GM19455 (cell line): ENCODE results near the gene CCL2.
"Not testable (repeated sequence)": the region's sequence is repeated elsewhere in the genome, so short reads cannot be mapped to it uniquely, and the experiment has no call there.

ENCODE experiments used
- ATAC-seq: cut with Tn5 transposase; IDR thresholded peaks from one replicate; pipeline ENCODE4 v1.9.1; 2021; ENCODE audit not compliant: unreplicated experiment

Gene CCL2

GRCh38 chr17:34254651-34255380 is at the start of gene CCL2:
TSS of gene CCL2 (plus strand) at chr17:34255285. CDS start at chr17:34255350, 65 bp downstream.
- ATAC-seq, result no peak

DNA sequence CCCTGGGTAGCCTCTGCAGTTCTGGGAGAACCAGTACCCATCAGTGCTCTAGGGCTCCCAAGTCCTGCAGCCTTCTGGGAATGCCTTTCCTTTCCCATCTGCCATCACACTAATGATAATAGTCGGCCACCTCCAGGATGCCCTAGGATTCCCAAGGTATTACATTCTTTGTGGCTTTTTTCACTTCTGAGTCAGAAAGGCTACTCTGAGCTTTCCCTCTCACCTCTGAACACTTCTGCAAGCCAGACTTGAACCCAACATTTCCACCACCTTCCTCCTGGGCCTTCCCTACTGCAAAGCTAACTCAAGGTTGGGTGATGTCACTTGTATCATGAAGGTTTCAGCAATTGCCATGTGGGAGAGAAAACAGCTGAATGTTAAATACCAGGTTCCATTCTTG is 49.7 kb upstream of the CCL2 start:
- ATAC-seq, result no peak

DNA sequence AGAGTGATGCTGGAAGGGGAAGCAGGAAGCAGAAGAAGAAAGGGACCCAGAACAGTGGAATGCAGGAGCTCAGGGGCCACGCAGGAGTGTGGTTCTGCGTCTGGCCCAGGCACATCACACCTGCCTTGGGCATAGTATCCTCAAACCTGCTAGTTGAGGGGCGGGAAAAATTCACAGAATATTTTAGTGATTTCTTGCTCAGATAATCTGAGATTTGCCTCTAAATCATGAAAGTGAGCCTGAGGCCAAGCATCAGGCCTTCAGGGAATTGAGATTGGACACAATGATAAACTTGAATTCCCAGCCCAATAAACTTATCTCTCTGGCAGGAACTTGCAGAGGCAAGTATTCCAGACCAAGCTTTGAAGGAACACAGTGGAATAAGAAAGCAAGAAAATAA is 48.5 kb upstream of the CCL2 start:
- ATAC-seq, result no peak

- no peak for ATAC-seq
These were observed 47.5 kb upstream of the CCL2 start for GRCh38 chr17:34207572-34207971.

DNA sequence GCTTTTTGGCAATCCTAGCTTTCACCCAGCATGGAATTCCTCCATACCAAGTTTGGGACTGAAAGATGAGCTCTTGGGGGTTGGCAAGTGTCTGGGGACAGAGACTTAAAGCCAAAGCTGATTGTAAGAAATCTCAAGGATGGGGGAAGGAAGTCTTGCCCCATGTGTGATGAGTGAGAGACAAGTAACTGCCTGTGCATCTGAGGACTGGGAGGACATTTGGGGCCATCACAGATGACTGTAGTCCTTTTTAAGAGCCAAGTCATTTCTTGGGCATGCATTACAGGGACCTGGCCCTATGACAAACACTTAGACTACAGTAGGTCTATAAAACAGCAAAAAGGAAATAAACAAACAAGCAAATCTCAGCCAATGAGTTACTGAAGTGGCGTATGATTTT is 36.3 kb upstream of the CCL2 start:
- no peak for ATAC-seq

- ATAC-seq, result no peak
These were observed 35.7 kb upstream of the CCL2 start for GRCh38 chr17:34219405-34219804.

DNA sequence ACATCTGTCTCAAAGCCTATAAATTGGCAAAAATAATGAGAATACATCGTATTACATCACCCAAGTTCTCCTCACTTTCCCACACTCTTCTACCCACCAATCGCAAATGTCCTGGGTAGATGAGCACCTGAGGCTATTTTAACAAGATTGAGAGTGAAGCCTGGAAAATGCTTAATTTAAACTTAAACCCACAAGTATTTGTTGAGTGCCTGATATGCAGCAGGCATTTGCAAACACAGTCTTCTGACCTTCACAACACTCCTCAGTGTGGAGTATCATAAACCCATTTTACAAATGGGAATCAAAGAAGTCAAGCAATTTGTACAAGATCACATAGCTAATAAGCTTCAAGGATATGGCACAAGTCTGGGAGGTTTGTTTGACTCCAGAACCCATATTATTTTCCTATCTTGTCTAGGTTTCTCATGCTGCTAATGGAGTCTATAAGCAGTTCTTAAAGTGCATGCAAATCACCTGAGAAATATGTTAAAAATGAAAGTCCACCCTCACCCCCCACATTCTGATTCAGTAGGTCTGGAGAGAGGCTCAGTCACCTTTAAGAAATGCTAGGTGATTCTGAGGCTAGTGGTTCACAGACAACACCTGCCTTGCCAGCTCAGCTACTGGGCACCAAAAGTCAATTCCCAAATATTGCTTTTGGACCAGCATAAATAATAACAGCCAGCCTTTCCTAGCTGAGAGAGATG is 34.9 kb upstream of the CCL2 start:
- ATAC-seq, result no peak

DNA sequence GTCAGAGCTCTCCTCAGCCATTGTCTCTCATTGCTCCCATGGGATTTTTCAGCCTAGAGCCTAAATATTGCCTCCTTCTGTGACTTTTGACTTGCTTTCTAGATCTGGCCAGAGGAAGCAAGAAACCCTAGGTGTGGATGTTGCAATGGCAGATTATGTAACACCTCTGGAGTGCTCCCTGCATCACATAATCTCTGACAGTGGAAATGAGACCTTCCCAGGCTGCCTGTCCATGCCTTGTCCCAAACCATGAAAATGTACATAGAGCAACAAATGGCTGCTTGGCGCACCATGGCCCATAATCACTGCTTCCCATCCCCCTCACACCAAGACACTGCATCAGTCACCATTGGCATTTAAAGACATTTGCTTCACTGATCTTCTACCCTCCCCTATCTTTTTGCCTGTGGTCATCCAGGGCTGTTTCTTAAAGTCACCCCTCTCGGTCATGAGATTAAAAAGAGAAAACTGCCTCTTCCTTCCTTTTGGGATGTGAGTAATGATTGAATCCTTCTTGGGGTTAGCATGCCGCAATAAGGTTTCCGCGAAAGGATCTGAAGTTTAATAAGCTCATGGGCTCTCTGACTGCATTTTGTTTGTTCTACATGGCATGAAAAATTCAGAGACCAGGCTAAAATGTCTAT is 34.2 kb upstream of the CCL2 start:
- no peak for ATAC-seq

DNA sequence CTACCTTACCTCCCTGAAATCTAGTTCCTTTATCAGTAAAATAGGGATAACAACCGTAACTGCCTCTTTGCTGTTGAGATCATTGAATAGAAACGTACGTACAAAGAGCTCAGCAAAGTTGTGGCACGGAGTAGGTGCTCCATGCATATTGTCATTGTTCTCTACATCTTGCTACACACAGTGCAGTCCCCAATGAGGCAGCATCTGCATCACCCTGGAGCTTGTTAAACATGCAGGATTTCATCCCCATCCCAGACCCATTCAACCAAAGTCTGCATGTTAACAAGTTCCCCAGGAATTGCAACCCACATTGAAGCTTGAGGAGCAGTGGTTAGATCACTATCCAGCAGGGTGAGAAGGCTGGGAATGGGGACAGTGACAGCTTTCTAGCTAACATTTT is 33.7 kb upstream of the CCL2 start:
- no peak for ATAC-seq

DNA sequence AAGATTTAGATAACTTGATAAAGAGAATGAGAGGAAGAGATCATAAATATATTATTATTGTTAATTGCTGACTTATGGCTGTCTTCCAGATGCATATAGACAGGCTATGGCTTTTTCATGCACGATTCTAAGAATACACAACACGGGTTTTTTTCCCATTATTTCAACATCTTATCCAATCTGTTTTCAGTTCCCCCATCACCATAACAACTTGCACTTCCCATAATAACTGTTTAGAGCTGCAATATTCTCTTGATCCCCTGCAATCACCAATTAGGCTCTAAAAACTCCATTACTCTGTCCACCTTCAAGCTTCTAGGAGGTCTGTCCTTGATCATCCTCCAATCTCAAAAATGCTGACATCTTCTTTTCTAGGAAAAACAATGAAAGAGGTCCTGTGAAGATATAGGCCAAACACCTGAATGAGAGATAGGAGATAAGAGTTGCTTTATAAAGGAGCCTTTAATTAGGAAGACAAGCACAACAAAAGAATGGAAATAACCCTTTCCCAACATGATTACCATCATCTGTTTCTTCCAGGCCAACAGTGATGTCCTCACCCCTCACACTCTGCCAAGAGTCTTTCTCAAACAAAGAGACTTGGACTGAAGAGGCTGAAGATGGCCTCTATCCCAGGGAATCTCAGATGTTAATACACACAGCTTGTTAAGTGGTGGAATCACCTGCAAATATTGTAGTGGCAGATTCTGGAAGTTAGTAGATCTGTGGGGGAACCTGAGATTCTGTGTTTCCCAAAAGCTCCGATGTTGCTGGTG is 32.2 kb upstream of the CCL2 start:
- no peak for ATAC-seq

DNA sequence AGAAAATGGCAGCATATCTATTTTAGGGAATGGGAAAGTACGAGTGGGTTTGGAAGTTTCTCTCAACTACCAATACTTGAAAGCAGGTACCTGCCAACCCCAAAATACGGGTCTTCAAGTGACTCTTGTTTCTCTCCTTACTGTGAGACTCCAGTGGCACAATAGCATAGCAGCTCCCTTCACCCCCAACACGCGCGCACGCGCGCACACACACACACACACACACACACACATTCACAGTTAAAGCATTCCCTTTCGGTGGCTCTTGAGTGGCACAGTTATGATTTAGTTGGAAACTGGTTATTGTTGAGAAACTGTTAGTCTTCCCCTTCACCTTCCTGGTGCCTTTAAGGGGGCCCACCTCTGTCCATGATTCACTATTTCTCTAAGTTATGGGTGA is 30.0 kb upstream of the CCL2 start:
- no peak for ATAC-seq

DNA sequence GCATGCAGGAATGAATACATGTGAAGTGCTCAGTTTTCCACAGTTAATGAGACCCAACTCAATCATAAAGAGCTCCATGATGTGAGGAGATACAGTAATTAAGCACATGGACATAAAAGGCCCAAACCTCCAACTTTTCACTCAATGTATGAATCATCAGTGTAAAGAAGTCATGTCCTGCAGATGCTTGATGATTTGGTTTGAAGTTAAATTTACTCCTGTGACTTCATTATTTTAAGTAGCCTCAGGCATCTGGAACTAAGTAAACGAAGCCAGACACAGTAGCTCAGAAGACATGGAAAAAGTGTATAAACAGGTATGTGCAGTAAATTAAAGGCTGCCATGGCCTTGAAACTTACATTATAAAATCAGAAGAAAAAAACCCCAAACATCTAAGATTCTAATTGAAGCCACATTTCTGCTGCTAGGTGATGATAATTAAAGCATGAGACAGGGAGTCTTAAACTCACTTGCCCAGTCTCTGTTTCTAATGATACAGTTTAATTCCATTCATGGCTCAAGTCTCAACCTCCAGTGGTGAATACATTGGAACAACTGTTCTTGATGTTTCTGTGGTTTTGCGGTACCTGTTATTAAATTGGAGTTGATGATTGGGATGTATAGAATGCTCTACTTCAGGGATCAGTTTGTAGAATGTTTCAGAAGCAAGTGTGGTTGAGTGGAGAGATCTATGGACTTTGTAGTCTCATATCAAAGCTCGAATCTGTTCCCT is 28.9 kb upstream of the CCL2 start:
- ATAC-seq, result no peak

- ATAC-seq, result no peak
These were observed 28.4 kb upstream of the CCL2 start for GRCh38 chr17:34226744-34227034.

- ATAC-seq, result not testable (repeated sequence)
These were observed 27.8 kb upstream of the CCL2 start for GRCh38 chr17:34227293-34227692.

- ATAC-seq, result no peak
These were observed 27.4 kb upstream of the CCL2 start for GRCh38 chr17:34227707-34228106.

- no peak for ATAC-seq
These were observed 26.3 kb upstream of the CCL2 start for GRCh38 chr17:34228781-34229180.

DNA sequence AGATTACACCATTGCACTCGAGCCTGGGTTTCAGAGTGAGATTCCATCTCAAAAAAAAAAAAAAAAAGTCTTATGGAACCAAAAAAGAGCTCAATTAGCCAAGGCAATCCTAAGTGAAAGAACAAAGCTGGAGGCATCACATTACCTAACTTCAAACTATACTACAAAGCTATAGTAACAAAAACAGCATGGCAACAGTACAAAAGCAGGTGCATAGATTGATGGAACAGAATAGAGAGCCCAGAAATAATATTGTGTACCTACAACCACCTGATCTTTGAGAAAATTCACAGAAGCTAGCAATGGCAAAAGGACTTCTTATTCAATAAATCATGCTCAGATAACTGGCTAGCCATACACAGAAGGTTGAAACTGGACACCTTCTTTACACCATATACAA is 24.7 kb upstream of the CCL2 start:
- ATAC-seq, result no peak

DNA sequence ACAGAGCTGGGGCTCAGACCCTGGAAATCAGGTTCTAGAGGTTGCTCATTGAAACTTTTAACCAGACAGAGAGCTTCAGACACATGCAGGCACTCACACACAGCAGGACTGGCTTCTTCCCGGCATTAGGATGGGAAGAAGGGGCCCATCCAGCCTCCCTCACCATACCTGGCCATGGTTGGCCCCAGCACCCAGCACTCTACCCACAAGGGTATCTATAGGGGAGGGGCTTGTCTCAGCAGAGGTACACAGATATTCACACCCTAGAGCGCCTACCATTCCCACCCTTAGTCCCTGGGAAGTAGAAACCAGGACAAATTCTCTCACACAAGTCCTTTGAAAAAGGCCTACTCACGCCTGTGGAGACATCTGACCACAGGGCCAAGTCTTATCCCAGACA is 20.5 kb upstream of the CCL2 start:
- no peak for ATAC-seq

DNA sequence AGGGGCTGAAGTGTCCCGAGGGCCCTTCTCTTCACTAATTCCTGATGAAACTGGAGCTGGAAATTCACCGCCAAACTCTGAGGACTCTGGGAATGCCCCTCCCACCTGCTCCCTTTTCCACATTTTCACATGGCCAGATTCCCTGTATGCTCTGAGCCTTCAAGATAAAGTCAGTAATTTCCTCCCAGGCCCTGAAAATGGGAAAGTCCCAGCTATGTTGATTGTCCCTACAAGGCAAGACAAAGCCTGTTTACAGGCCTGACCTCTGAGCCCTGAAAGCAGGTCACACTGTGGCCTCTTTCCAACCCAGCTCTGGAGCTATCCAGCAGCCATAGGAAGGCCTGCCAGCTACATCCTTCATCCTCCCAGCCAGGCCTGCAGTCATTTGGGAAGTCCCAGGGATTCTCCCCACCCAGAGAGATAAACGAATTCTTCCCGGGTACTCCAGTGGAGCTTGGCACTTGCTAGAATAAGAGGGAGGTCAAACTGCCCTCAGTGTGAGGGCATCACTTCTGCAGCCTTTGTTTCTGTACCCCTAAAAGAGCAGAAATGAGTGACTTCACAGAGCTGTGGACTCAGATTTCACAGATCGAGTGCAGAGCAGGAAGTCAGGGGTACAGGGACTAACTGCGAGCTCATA is 19.6 kb upstream of the CCL2 start:
- ATAC-seq, result no peak

DNA sequence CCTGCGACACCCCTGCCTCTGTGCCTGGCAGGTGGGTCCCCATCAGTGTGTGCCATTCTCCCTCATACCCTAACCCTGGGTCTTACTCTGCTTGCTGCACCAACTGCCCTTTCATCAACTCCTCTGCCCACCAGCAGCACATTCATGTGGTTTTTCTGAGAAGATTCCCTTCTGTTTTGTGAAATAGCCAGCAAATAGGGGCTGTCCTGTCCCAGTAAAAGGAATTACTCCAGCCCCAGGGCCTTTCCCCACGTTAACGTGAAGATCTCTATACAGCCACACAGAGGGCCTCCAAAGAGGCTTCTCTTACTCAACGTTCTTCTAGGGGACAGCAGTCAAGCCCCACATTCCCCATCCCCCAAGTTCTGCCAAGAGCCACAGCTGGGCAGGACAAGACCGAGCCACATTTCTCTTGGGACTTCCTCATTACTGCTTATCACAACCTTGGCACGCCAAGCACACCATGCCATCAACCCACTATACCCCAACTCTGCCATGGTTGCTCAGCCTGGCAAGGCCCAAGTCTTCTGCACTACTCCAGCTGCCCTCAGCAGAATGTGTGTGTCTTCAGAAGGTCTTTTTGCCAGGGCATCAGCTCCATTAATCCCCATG is 18.7 kb upstream of the CCL2 start:
- no peak for ATAC-seq
